ENCODE results near the gene RGS7.

The RGS7 gene

DNA sequence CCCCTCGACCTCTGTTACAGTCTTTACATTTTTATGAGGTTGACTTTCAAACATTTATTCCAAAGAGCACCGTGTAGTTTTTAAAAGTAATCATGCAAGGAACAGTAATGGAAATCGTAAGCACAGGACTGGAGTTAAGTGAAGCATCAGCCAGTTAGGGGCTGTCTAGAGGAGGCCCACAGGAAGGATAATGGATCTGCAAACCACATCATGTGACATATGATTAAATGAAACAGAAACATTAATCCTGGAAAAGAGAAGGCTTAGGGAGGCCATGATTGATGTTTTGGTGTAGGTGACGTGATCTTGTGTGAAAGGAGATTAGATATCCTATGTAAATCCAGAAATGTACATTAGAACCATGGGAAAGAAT lies 25.0 kb downstream of the RGS7 start:
- no peak for TF ChIP-seq CTCF (IDR thresholded peaks at IDR 0.05; ENCODE audit: extremely low read depth, missing control alignments)
- no peak for DNase-seq (ENCODE audit: low spot score)

DNA sequence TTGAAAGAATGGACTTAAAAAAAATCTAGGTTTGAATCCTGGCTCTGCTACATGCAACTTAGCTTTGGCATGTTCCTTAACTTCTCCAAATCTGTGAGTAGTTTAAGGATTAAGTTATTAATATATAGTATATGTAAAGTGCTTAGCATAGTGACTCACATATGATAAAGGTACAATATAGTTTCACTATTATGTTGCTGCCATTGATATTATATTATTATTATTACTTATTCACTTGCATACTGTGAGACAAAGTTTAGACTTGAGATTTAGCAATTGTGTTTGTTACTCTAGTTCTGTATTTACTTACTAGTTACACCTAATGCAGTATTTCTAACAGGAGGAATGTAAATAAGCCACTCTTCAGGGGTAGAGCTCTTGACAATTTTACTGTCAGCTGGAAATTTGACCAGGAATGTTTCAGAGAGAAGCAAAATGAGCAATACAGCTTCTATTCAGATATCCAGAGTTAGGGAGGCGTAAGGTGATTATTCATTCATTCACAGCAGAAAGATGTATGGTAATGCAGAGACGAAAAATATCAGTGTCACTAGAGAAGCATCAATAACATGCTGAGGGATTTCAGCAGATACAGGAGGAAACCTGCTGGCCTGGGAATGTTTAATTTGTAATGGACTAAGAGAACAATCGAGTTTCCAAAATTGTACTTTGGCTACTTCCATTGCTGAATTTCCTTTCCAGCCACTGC lies 25.5 kb downstream of the RGS7 start:
- TF ChIP-seq CTCF (IDR thresholded peaks at IDR 0.05; ENCODE audit: extremely low read depth, missing control alignments): no peak
- no peak for DNase-seq (ENCODE audit: low spot score)

- no peak for DNase-seq (ENCODE audit: low spot score)
Measured at GRCh38 chr1:241330619-241331327, 26.2 kb downstream of the RGS7 start.

GRCh38 chr1:241325456-241325855 lies 31.5 kb downstream of the RGS7 start:
- DNase-seq (ENCODE audit: low spot score): no peak
- no peak for TF ChIP-seq CTCF (IDR thresholded peaks at IDR 0.05; ENCODE audit: extremely low read depth, missing control alignments)

More at GRCh38 chr1:241330619-241331327, 26.2 kb downstream of the RGS7 start:
- no peak for TF ChIP-seq CTCF (IDR thresholded peaks at IDR 0.05; ENCODE audit: extremely low read depth, missing control alignments)

DNA sequence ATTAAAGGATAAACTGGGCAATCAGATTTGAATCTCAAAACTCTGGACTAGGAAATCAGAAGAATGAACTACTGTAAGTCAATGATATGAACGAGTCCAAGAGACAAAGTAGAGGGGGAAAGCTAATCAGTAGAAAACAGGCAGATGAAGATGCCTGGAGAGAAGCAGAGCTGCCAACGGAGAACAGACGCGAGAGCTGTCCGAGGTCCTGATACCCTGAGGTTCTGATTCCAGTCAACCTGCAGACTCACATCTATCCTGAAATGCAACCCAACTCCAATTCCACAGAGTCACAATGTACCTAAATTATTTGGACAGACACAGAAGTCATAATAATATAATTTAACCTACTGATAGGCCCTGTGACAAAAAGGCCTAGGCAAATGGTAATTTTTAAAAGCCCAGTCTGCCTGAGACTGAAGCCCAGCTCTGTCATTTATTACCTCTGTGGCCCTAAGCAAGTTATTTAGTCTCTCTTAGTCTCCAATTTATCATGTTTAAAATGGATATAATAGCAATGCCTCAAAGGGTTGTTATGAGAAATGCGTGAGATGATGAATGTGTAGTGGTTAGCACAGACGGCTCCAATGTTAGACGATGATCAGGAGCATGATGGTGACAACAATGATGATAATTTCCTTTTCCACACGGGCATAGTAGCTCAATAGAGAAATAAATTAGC lies 33.4 kb downstream of the RGS7 start:
- DNase-seq (ENCODE audit: low spot score): peak; percentile 14
- TF ChIP-seq CTCF (IDR thresholded peaks at IDR 0.05; ENCODE audit: extremely low read depth, missing control alignments): no peak

DNA sequence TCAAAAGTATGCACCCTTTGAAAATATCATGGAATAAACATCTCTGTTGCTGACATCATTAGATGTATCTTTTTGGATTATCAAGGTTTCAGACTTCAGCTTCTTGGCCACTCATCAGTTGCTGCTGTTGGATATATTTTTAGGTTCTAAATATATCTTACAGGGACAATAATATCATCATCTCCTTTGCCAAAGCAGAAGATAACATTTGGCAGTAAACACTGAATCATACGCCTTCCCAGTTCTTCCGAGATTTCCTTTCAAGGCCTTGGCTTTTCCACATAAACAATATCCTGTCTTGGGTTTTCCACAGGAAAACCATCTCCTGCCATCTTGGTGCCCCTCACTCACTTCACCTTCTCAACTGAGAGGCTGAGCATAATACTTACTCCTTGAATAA lies 39.3 kb downstream of the RGS7 start:
- TF ChIP-seq CTCF (IDR thresholded peaks at IDR 0.05; ENCODE audit: extremely low read depth, missing control alignments): no peak
- DNase-seq (ENCODE audit: low spot score): no peak

- no peak for TF ChIP-seq CTCF (IDR thresholded peaks at IDR 0.05; ENCODE audit: extremely low read depth, missing control alignments)
- no peak for DNase-seq (ENCODE audit: low spot score)
Measured at GRCh38 chr1:241316372-241316771, 40.6 kb downstream of the RGS7 start.
